ENCODE measurements around the gene KITLG. TPM values are rescaled to one million over a fixed set of nuclear protein-coding genes. Genes with fewer than 3 reads are reported as not detected.

Gene KITLG
- total and polyA plus RNA-seq, 12 donors, result 1.9 to 22.7 (median 9.5) TPM

DNA sequence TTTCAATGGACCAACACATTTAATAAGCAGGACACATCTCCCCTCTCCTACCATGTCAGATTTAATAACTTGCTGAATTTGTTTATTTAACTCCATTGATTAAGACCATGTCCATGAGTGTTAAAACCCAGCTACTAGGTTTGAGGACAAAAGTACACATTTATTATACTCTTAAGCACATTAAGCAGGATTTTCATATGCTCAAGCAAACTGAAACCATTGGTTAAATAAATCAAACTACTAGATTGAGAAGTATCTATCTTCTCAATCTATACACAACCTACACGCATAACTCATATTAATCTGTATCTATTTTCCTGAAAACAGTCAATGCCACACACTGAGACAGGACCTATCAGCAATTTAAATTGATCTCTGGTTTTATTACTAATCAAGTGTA is 85.2 kb downstream of the KITLG start:
- WGBS, 4 donors, result 92 to 96% (median 95%) methylated on average over 1 of the region's 1 CpG
- Histone ChIP-seq H3K4me3 (no peak overlapping the region), H3K36me3 (replicated peaks in 1 of 2) (no peaks in the 10 kb centered on the region), H3K9me3 (replicated peaks in 1 of 3) (no peaks in the 10 kb centered on the region), H3K27ac (no peak overlapping the region), H3K27me3 (no peaks in the 10 kb centered on the region), H3K4me1 (replicated peaks in 1 of 2) (peaks cover 7 to 8% of the 10 kb centered on the region in 2 donors)
- intact Hi-C loops (cut with DNase I), result no loop called here
- DNase-seq, result no peak
- TF ChIP-seq, protein P1, sequence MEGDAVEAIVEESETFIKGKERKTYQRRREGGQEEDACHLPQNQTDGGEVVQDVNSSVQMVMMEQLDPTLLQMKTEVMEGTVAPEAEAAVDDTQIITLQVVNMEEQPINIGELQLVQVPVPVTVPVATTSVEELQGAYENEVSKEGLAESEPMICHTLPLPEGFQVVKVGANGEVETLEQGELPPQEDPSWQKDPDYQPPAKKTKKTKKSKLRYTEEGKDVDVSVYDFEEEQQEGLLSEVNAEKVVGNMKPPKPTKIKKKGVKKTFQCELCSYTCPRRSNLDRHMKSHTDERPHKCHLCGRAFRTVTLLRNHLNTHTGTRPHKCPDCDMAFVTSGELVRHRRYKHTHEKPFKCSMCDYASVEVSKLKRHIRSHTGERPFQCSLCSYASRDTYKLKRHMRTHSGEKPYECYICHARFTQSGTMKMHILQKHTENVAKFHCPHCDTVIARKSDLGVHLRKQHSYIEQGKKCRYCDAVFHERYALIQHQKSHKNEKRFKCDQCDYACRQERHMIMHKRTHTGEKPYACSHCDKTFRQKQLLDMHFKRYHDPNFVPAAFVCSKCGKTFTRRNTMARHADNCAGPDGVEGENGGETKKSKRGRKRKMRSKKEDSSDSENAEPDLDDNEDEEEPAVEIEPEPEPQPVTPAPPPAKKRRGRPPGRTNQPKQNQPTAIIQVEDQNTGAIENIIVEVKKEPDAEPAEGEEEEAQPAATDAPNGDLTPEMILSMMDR (IDR thresholded peaks at IDR 0.05), result no peak
- no peak for TF ChIP-seq POLR2A (IDR thresholded peaks at IDR 0.05)

DNA sequence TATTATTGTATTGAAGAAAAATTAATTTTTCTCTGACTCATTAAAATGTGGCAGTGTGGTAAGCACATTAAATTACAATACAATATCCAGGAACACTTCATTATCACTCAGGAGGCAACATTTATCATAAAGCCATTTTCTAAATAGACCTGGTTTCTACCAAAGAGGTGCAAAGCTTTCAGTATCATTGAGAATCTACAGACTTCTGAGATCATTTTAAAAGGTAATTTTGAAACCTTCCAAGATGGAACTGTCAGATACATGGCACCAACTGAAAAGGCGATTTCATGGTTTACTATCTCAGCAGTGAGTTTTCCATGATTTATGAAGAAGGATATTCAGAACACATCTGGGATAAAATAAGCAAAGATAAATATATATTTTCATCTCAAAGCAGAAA is 85.8 kb downstream of the KITLG start:
- DNase-seq, result no peak
- no peaks in the 10 kb centered on the region for H3K27me3 ChIP-seq
- H3K27ac ChIP-seq, result no peak overlapping the region
- intact Hi-C loops (cut with DNase I), result no loop called here
- TF ChIP-seq, protein P1 (IDR thresholded peaks at IDR 0.05), result no peak
- no peak for TF ChIP-seq POLR2A (IDR thresholded peaks at IDR 0.05)
- no peaks in the 10 kb centered on the region for H3K36me3 ChIP-seq (replicated peaks in 1 of 2)
- WGBS, 4 donors, result 82 to 90% (median 87%) methylated on average over 1 of the region's 1 CpG
- H3K4me1 ChIP-seq (replicated peaks in 1 of 2), result peaks cover 4 to 5% of the 10 kb centered on the region in 2 donors
- no peak overlapping the region for H3K4me3 ChIP-seq
- no peaks in the 10 kb centered on the region for H3K9me3 ChIP-seq (replicated peaks in 1 of 3)

DNA sequence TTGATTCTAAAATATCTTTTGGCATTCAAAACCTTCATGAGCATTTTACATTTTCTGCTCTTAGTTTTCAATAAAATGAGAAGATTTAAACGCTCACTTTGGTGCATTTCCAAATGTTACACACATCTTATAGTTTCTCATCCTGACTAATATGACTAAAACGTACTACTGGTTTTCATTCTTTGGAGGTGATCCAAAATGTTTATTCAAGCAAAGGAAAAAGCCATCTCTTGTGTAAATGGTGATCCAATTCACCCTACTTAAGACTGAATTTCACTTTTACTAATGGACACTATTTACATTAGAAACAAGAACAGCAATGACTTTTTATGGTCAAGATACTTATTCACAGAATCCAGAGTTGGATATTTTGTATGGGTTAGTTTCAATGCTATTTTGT is 86.6 kb downstream of the KITLG start:
- Histone ChIP-seq H3K27ac (no peak overlapping the region), H3K4me3 (no peak overlapping the region), H3K36me3 (replicated peaks in 1 of 2) (no peaks in the 10 kb centered on the region), H3K4me1 (replicated peaks in 1 of 2) (no peaks in the 10 kb centered on the region), H3K27me3 (no peaks in the 10 kb centered on the region), H3K9me3 (replicated peaks in 1 of 3) (no peaks in the 10 kb centered on the region)
- intact Hi-C loops (cut with DNase I), result no loop called here
- 47 to 73% (median 61%) methylated on average over 2 of the region's 2 CpGs for WGBS, 4 donors
- DNase-seq, result no peak
- TF ChIP-seq, protein P1 (IDR thresholded peaks at IDR 0.05), result no peak
- TF ChIP-seq POLR2A (IDR thresholded peaks at IDR 0.05), result no peak

DNA sequence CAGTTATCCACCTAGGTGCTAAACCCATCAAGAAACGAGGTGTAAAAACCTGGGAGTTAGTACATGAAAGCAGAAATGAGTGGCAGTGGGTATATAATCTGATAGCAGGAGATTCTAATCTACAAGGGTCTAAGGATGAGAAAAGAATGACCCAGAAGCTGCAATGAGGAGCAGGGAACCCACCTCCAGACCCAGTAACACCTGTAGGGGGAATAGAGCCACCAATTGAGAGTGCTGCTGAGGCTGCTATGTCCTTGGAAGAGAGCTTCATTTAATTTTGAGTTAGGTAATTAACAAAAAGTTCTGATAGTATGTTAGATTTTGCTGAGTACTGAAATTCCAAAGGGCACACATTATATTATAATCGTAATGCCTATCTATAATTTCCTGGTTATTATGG is 89.8 kb downstream of the KITLG start:
- no peaks in the 10 kb centered on the region for H3K27me3 ChIP-seq
- 88 to 95% (median 93%) methylated on average over 2 of the region's 2 CpGs for WGBS, 4 donors
- intact Hi-C loops (cut with DNase I), result no loop called here

More for the DNA sequence above, 89.8 kb downstream of the KITLG start:
- H3K36me3 ChIP-seq (replicated peaks in 1 of 2), result no peaks in the 10 kb centered on the region
- H3K4me1 ChIP-seq (replicated peaks in 1 of 2), result no peaks in the 10 kb centered on the region
- no peak overlapping the region for H3K4me3 ChIP-seq
- no peak for DNase-seq
- no peak overlapping the region for H3K27ac ChIP-seq
- TF ChIP-seq, protein P1 (IDR thresholded peaks at IDR 0.05), result no peak
- TF ChIP-seq POLR2A (IDR thresholded peaks at IDR 0.05), result no peak
- H3K9me3 ChIP-seq (replicated peaks in 1 of 3), result no peaks in the 10 kb centered on the region

Data from adrenal gland (tissue), 12 donors.